A549 (cell line): ENCODE results near the gene PTRHD1.
A peak's percentile ranks its signal among the peaks of the same experiment; 100 is the strongest.
"Not testable (repeated sequence)": the region's sequence is repeated elsewhere in the genome, so short reads cannot be mapped to it uniquely, and the experiment has no call there.

ENCODE experiments used
- BHLHE40 ChIP-seq: IDR thresholded peaks from 2 replicates; pipeline ENCODE4 v1.6.1; 2012; ENCODE audit warnings: low read depth, low read length, inconsistent platforms
- CEBPB ChIP-seq, 2 experiments: fragments of >200 bp in 1 of 2; sonication (Bioruptor Twin) in 1 of 2; formaldehyde crosslinking in 1 of 2; IDR thresholded peaks; 2 replicates each; pipeline ENCODE4 v1.6.1; 2012 to 2016
- EP300 ChIP-seq, 2 experiments: fragments of >200 bp; sonication (Bioruptor Twin); formaldehyde crosslinking; IDR thresholded peaks; 2 replicates in 1 of 2; 3 replicates in 1 of 2; pipeline ENCODE4 v1.6.1; 2016 to 2017
- PHF8 ChIP-seq: fragments of 200-600 bp; sonication (generic); IDR thresholded peaks from 2 replicates; pipeline ENCODE4 v1.6.1; 2016; ENCODE audit warnings: low read depth, mild to moderate bottlenecking, antibody characterized with exemption, moderate library complexity, borderline replicate concordance
- POLR2A ChIP-seq: IDR thresholded peaks from 2 replicates; pipeline ENCODE4 v1.6.1; 2012; ENCODE audit warnings: mild to moderate bottlenecking, low read length
- TP53 ChIP-seq: fragments of 250-450 bp; sonication (Bioruptor Pico); IDR thresholded peaks from 2 replicates; pipeline ENCODE4 v1.5.0; 2021; ENCODE audit warnings: mild to moderate bottlenecking, moderate library complexity
- TF ChIP-seq, protein P1 (sequence below): fragments of 150-350 bp; IDR thresholded peaks from 2 replicates; pipeline ENCODE4 v1.6.1; 2014; ENCODE audit warnings: low read depth, mild to moderate bottlenecking, low read length
- TF ChIP-seq, protein P2 (sequence below): fragments of >200 bp; sonication (Bioruptor Twin); formaldehyde crosslinking; IDR thresholded peaks from 3 replicates; pipeline ENCODE4 v1.5.1; 2016
- TF ChIP-seq, protein P3 (sequence below): IDR thresholded peaks from 2 replicates; pipeline ENCODE4 v1.6.1; 2012
- TF ChIP-seq, protein P4 (sequence below): IDR thresholded peaks from 2 replicates; pipeline ENCODE4 v1.6.1; 2012

DNA sequence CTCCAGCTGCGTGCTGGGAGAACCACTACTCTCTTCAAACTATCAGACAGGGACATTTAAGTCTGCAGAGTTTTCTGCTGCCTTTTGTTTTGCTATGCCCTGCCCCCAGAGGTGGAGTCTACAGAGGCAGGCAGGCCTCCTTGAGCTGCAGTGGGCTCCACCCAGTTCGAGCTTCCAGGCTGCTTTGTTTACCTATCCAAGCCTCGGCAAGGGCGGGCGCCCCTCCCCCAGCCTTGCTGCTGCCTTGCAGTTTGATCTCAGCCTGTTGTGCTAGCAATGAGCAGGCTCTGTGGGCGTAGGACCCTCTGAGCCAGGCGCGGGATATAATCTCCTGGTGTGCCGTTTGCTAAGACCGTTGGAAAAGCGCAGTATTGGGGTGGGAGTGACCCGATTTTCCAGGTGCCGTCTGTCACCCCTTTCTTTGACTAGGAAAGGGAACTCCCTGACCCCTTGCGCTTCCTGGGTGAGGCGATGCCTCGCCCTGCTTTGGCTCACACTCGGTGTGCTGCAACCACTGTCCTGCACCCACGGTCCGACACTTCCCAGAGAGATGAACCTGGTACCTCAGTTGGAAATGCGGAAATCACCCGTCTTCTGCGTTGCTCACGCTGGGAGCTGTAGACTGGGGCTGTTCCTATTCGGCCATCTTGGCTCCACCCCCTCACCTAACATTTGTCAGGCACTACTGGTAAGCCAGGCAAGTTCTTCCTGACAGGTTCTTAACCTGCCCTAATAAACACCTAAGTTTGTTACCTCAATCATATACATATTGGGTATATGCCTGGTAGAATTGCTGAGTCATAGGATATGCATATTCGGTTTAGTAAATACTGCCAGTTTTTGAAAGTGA lies 12.8 kb upstream of the PTRHD1 start:
- TF ChIP-seq POLR2A = peak; percentile 31; the same call in 1 of the 2 replicates
- TF ChIP-seq, protein P1, sequence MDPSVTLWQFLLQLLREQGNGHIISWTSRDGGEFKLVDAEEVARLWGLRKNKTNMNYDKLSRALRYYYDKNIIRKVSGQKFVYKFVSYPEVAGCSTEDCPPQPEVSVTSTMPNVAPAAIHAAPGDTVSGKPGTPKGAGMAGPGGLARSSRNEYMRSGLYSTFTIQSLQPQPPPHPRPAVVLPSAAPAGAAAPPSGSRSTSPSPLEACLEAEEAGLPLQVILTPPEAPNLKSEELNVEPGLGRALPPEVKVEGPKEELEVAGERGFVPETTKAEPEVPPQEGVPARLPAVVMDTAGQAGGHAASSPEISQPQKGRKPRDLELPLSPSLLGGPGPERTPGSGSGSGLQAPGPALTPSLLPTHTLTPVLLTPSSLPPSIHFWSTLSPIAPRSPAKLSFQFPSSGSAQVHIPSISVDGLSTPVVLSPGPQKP = not testable (repeated sequence)
- TF ChIP-seq, protein P2, sequence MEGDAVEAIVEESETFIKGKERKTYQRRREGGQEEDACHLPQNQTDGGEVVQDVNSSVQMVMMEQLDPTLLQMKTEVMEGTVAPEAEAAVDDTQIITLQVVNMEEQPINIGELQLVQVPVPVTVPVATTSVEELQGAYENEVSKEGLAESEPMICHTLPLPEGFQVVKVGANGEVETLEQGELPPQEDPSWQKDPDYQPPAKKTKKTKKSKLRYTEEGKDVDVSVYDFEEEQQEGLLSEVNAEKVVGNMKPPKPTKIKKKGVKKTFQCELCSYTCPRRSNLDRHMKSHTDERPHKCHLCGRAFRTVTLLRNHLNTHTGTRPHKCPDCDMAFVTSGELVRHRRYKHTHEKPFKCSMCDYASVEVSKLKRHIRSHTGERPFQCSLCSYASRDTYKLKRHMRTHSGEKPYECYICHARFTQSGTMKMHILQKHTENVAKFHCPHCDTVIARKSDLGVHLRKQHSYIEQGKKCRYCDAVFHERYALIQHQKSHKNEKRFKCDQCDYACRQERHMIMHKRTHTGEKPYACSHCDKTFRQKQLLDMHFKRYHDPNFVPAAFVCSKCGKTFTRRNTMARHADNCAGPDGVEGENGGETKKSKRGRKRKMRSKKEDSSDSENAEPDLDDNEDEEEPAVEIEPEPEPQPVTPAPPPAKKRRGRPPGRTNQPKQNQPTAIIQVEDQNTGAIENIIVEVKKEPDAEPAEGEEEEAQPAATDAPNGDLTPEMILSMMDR = not testable (repeated sequence)
- TF ChIP-seq, protein P3, sequence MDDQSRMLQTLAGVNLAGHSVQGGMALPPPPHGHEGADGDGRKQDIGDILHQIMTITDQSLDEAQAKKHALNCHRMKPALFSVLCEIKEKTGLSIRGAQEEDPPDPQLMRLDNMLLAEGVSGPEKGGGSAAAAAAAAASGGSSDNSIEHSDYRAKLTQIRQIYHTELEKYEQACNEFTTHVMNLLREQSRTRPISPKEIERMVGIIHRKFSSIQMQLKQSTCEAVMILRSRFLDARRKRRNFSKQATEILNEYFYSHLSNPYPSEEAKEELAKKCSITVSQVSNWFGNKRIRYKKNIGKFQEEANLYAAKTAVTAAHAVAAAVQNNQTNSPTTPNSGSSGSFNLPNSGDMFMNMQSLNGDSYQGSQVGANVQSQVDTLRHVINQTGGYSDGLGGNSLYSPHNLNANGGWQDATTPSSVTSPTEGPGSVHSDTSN = not testable (repeated sequence)
- TF ChIP-seq PHF8; BHLHE40; CEBPB (IDR thresholded peaks at IDR 0.05); TP53 (CRISPR knock-in tag); EP300 (IDR thresholded peaks at IDR 0.05): not testable (repeated sequence)
- TF ChIP-seq, protein P4, sequence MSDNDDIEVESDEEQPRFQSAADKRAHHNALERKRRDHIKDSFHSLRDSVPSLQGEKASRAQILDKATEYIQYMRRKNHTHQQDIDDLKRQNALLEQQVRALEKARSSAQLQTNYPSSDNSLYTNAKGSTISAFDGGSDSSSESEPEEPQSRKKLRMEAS = peak; percentile 46; the same call in 1 of the 2 replicates
